Measurements from ENCODE around the gene RAPGEF2.

DNA sequence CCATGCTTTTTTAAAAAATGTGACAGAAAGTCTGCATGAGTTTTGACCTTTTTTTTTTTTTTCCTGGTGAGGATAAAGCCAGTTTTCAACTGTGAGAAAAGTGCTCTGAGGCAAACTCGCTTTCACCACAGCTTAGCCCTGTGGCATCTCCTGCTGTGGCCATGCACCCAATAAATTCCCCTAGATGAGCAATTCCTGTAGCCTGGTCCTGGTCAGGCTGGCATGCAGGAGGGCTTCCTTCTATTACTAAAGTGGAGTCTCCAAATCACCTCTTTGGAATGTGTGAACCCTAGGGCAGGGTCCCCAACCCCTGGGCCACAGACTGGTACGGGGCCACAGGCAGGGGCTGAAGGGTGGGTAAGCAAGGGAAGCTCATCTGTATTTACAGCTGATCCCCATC, 265.4 kb downstream of the RAPGEF2 start:
- TF ChIP-seq, protein P1, sequence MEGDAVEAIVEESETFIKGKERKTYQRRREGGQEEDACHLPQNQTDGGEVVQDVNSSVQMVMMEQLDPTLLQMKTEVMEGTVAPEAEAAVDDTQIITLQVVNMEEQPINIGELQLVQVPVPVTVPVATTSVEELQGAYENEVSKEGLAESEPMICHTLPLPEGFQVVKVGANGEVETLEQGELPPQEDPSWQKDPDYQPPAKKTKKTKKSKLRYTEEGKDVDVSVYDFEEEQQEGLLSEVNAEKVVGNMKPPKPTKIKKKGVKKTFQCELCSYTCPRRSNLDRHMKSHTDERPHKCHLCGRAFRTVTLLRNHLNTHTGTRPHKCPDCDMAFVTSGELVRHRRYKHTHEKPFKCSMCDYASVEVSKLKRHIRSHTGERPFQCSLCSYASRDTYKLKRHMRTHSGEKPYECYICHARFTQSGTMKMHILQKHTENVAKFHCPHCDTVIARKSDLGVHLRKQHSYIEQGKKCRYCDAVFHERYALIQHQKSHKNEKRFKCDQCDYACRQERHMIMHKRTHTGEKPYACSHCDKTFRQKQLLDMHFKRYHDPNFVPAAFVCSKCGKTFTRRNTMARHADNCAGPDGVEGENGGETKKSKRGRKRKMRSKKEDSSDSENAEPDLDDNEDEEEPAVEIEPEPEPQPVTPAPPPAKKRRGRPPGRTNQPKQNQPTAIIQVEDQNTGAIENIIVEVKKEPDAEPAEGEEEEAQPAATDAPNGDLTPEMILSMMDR (IDR thresholded peaks at IDR 0.05): no peak
- no peak for TF ChIP-seq POLR2A (IDR thresholded peaks at IDR 0.05)
